HG02798 (cell line): ENCODE data around the gene SEMA5B.

Experiments used
- ATAC-seq: cut with Tn5 transposase; IDR thresholded peaks from one replicate; pipeline ENCODE4 v1.9.1; 2021; ENCODE audit warnings: mild to moderate bottlenecking; ENCODE audit not compliant: unreplicated experiment, poor library complexity

The SEMA5B gene

GRCh38 chr3:122912772-122913538 is 114.6 kb downstream of the SEMA5B start:
- ATAC-seq: no peak

GRCh38 chr3:122911901-122912300 is 115.7 kb downstream of the SEMA5B start:
- ATAC-seq: no peak

- no peak for ATAC-seq
Observed at GRCh38 chr3:122908251-122908650, 119.3 kb downstream of the SEMA5B start.

- ATAC-seq: no peak
Observed at GRCh38 chr3:122907471-122907870, 120.1 kb downstream of the SEMA5B start.

- no peak for ATAC-seq
Observed at GRCh38 chr3:122903171-122903570, 124.4 kb downstream of the SEMA5B start.

GRCh38 chr3:122902326-122902725 is 125.2 kb downstream of the SEMA5B start:
- ATAC-seq: no peak

GRCh38 chr3:122898298-122898697 is 129.3 kb downstream of the SEMA5B start:
- no peak for ATAC-seq

- ATAC-seq: no peak
Observed at GRCh38 chr3:122893754-122894668, 133.6 kb downstream of the SEMA5B start.

- ATAC-seq: no peak
Observed at GRCh38 chr3:122893282-122893681, 134.3 kb downstream of the SEMA5B start.

GRCh38 chr3:122892118-122892960 is 135.2 kb downstream of the SEMA5B start:
- no peak for ATAC-seq

GRCh38 chr3:122890720-122891220 is 136.8 kb downstream of the SEMA5B start:
- ATAC-seq: no peak

- ATAC-seq: peak; percentile 59
Observed at GRCh38 chr3:122890077-122890719, 137.4 kb downstream of the SEMA5B start.

GRCh38 chr3:122886946-122887345 is 140.6 kb downstream of the SEMA5B start:
- no peak for ATAC-seq

- no peak for ATAC-seq
Observed at GRCh38 chr3:122886251-122886650, 141.3 kb downstream of the SEMA5B start.

GRCh38 chr3:122882361-122882947 is 145.1 kb downstream of the SEMA5B start:
- ATAC-seq: no peak

GRCh38 chr3:122880624-122881023 is 146.9 kb downstream of the SEMA5B start:
- no peak for ATAC-seq

- ATAC-seq: no peak
Observed at GRCh38 chr3:122880173-122880572, 147.4 kb downstream of the SEMA5B start.

- no peak for ATAC-seq
Observed at GRCh38 chr3:122875547-122876127, 151.9 kb downstream of the SEMA5B start.
